GM21526 (cell line): ENCODE data around the gene LRRC37A.
A peak's percentile ranks its signal among the peaks of the same experiment; 100 is the strongest.
"Not testable (repeated sequence)": the region's sequence is repeated elsewhere in the genome, so short reads cannot be mapped to it uniquely, and the experiment has no call there.

Experiments
- ATAC-seq: cut with Tn5 transposase; IDR thresholded peaks from one replicate; pipeline ENCODE4 v1.9.1; 2021; ENCODE audit warnings: moderate library complexity; ENCODE audit not compliant: unreplicated experiment, low FRiP score

The LRRC37A gene

DNA sequence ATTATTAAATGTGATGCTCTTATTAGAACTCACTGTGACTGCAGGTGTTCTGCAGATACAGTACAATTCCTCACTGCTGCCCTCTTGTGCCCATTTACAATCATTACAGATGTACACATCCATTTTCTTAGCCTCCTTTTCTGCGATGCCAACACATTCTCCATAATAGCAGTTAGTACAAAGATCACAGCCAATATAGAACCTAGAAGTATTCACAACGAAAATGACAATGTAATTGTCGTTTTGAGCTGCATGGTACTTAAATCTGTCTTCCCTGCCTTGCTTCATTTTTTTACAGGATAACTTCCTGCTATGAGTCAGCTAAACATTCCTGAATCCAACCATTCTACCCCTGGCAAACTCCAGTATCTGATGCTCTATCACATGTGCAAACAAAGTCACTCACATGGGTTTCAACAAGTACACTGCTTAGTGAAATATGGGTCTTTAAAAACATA, 8.1 kb upstream of the LRRC37A start:
- ATAC-seq, result not testable (repeated sequence)

GRCh38 chr17:46287587-46287986, 7.3 kb upstream of the LRRC37A start:
- not testable (repeated sequence) for ATAC-seq

GRCh38 chr17:46290906-46291546, 3.9 kb upstream of the LRRC37A start:
- peak; percentile 94 for ATAC-seq

DNA sequence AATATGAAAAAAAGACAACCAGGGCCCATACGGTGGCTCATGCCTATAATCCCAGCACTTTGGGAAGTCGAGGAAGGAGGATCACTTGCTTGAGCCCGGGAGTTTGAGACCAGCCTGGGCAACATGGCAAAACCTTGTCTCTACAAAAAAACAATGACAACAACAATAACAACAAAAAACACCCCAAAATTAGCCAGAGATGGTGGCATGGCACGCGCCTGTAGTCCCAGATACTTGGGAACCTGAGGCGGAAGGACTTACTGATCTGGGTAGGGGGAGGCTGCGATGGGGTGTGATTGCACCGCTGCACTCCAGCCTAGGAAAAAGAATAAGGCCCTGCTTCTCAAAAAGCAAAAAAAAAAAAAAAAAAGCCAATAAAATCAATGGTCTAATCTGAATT, 3.3 kb upstream of the LRRC37A start:
- ATAC-seq, result not testable (repeated sequence)

- ATAC-seq, result not testable (repeated sequence)
Observed at GRCh38 chr17:46341220-46341619, 46.3 kb downstream of the LRRC37A start.

- ATAC-seq, result not testable (repeated sequence)
Observed at GRCh38 chr17:46342131-46342530, 47.2 kb downstream of the LRRC37A start.

DNA sequence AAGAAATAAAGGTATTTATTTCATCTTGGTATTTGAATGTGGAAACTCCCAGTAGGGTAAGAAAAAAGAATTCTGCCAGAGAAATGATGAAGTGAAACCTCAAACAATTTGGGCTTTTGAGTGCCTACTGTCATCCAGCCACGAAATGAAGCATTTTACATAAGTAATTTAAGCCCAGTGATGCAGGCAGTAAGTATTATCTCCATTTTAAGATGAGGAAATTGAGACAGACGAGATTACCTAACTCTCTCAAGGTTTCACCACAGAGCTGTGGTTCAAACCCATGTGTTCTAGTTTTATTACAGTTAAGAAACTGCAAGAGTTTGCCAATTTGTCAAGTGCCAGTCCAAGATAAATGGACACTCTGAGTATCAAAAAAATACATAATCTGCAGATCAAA, 53.4 kb downstream of the LRRC37A start:
- ATAC-seq, result not testable (repeated sequence)

GRCh38 chr17:46349060-46349459, 54.1 kb downstream of the LRRC37A start:
- not testable (repeated sequence) for ATAC-seq

DNA sequence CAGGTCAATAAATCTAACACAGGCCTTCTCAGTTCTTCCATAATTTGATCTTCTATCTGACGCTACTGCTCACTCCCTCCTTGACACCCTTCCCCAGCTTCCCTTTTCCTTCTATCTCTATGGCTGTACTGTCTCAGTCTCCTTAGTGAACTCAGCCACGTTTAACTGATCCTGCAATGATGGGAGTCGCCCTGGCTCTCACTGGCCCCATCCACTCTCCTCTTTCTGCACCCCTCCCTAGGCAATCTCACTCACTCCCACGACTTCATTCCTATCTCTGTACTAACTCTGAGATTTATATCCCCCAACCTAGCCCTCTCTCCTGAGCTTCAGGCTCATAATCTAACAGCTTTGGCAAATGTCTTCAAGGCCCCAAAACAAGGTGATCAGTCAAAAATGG, 58.9 kb downstream of the LRRC37A start:
- not testable (repeated sequence) for ATAC-seq

- peak; percentile 42 for ATAC-seq
Observed at GRCh38 chr17:46361145-46361735, 66.3 kb downstream of the LRRC37A start.

GRCh38 chr17:46361755-46362154, 66.8 kb downstream of the LRRC37A start, which contains the start of gene ARL17B:
TSS of gene ARL17B (minus strand) at chr17:46361766. CDS start at chr17:46358397, 3,369 bp downstream.
- ATAC-seq, result peak; percentile 95

GRCh38 chr17:46367520-46367919, 72.6 kb downstream of the LRRC37A start:
- ATAC-seq, result not testable (repeated sequence)

DNA sequence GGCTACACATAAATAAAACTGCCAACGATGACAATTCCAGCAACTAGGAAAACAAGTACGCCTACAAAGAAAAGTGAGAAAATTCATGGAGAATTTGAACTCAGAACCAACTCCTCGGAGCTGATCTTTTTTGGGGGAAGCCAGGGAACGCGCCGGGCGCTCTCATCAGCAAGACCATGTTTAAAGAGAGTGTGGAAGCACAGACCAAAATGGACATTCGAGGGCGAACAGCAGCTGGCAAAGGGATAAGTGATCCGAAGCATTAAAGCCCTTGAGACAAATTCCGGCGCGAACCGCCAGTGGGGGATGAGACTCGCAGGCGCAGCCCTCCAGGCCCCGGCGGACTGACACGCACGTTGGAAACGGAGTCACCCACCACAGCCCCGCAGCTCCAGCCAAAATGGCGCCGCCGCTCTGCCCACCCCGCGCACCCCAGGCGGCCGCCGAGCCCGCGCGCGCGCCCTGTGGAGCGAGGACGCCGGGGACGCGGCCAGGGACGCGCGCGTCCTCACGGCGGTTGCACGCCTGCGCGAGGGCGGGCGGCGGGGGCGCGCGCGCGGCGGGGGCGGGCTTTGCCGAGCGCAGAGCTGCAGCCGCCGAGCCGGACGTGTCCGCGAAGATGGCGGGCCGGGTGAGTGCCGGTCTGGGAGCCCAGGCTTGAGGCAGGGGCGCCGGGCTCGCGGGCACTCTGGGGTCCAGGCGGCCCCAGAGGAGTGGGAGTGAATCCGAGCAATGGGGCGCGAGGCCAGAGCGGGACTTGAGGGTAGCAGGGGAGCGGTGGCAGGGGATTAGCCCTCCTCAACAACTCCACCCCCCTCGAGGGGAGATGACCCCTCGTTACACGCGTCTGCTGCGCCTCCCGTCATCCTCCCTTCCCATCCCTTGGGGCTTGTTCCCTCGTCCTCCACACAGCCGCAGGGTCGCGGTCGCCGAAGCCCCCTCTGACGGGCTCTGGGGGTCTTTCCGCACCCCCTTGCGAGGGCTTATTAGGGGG, 77.6 kb downstream of the LRRC37A start:
- peak; percentile 72 for ATAC-seq

DNA sequence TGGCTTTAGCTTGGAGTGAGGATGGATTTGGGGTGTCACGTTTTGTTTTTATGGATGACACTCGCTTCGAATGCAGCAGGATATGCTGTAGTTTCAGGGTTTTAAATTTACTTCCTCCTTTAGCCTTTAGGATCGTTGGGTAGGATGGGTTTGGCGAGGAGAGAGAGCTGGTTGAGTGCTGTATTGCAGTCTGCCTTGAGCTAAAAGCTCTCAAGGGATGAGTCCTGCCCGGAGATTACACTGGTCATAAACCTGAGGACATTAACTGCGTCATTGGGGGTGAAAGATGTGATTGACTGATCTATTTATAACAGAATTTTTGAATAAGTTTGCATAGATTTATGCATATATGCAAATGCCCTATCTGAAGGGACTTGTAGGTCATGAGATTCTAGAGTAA, 78.5 kb downstream of the LRRC37A start:
- ATAC-seq, result not testable (repeated sequence)

GRCh38 chr17:46383118-46383517, 88.2 kb downstream of the LRRC37A start:
- ATAC-seq, result not testable (repeated sequence)

- not testable (repeated sequence) for ATAC-seq
Observed at GRCh38 chr17:46385491-46385890, 90.6 kb downstream of the LRRC37A start.
